ENCODE results near the gene MOK.

MOK gene

GRCh38 chr14:102256716-102257115 is 48.2 kb downstream of the MOK start:
- no peak for TF ChIP-seq CTCF (IDR thresholded peaks at IDR 0.05)

- no peak for TF ChIP-seq CTCF (IDR thresholded peaks at IDR 0.05)
Measured at GRCh38 chr14:102255401-102256190, 49.4 kb downstream of the MOK start.

GRCh38 chr14:102252834-102253801 is 51.8 kb downstream of the MOK start:
- TF ChIP-seq CTCF (IDR thresholded peaks at IDR 0.05): no peak

GRCh38 chr14:102251161-102251560 is 53.8 kb downstream of the MOK start:
- no peak for TF ChIP-seq CTCF (IDR thresholded peaks at IDR 0.05)

- no peak for TF ChIP-seq CTCF (IDR thresholded peaks at IDR 0.05)
Measured at GRCh38 chr14:102250636-102251035, 54.3 kb downstream of the MOK start.

- no peak for TF ChIP-seq CTCF (IDR thresholded peaks at IDR 0.05)
Measured at GRCh38 chr14:102249981-102250380, 55.0 kb downstream of the MOK start.

- no peak for TF ChIP-seq CTCF (IDR thresholded peaks at IDR 0.05)
Measured at GRCh38 chr14:102249041-102249440, 55.9 kb downstream of the MOK start.
